GM21381 (cell line): Measurements from ENCODE around the gene MYO1G.
"Not testable (repeated sequence)": the region's sequence is repeated elsewhere in the genome, so short reads cannot be mapped to it uniquely, and the experiment has no call there.

ENCODE experiments used
- ATAC-seq: cut with Tn5 transposase; IDR thresholded peaks from one replicate; pipeline ENCODE4 v1.9.1; 2021; ENCODE audit warnings: mild to moderate bottlenecking, moderate library complexity; ENCODE audit not compliant: unreplicated experiment

MYO1G gene

GRCh38 chr7:44978511-44979366 is at the start of gene MYO1G:
Gene MYO1G, minus strand, starts transcription at chr7:44979015. Its CDS starts 54 bp downstream, at chr7:44978961.
- ATAC-seq: peak; percentile 57

- ATAC-seq: no peak
Observed at GRCh38 chr7:45028138-45028919, 49.5 kb upstream of the MYO1G start.

GRCh38 chr7:45027774-45028114 is 48.9 kb upstream of the MYO1G start:
- ATAC-seq: peak; percentile 12

GRCh38 chr7:45026984-45027773 is 48.4 kb upstream of the MYO1G start:
- peak; percentile 54 for ATAC-seq

- no peak for ATAC-seq
Observed at GRCh38 chr7:45026013-45026412, 47.2 kb upstream of the MYO1G start.

- not testable (repeated sequence) for ATAC-seq
Observed at GRCh38 chr7:45025473-45025872, 46.7 kb upstream of the MYO1G start.

GRCh38 chr7:45024126-45024744 is 45.4 kb upstream of the MYO1G start:
- no peak for ATAC-seq

GRCh38 chr7:45021604-45022296 is 42.9 kb upstream of the MYO1G start:
- peak; percentile 68 for ATAC-seq

- ATAC-seq: no peak
Observed at GRCh38 chr7:45020915-45021314, 42.1 kb upstream of the MYO1G start.

- ATAC-seq: no peak
Observed at GRCh38 chr7:45017253-45017652, 38.4 kb upstream of the MYO1G start.

- ATAC-seq: no peak
Observed at GRCh38 chr7:45015313-45015712, 36.5 kb upstream of the MYO1G start.

- no peak for ATAC-seq
Observed at GRCh38 chr7:45013465-45013967, 34.7 kb upstream of the MYO1G start.

GRCh38 chr7:45007571-45008328 is 28.9 kb upstream of the MYO1G start:
- peak; percentile 78 for ATAC-seq

- no peak for ATAC-seq
Observed at GRCh38 chr7:45007106-45007505, 28.3 kb upstream of the MYO1G start.

GRCh38 chr7:45003789-45004188 is 25.0 kb upstream of the MYO1G start:
- no peak for ATAC-seq

- ATAC-seq: no peak
Observed at GRCh38 chr7:45001826-45002225, 23.0 kb upstream of the MYO1G start.

- ATAC-seq: peak; percentile 23
Observed at GRCh38 chr7:45001138-45001694, 22.4 kb upstream of the MYO1G start.

GRCh38 chr7:45000093-45001032 is 21.5 kb upstream of the MYO1G start, which contains the start of gene CCM2:
Gene CCM2, plus strand, starts transcription at chr7:45000201. Its CDS starts 133 bp downstream, at chr7:45000334.
- ATAC-seq: peak; percentile 5
